Transverse colon (tissue), 4 donors: ENCODE results near the gene DNAH8.

ENCODE experiments used
- CTCF ChIP-seq, 5 experiments: fragments of 200-600 bp in 3 of 5; fragments of 450-650 bp in 2 of 5; sonication (generic) in 3 of 5; IDR thresholded peaks; 1 replicate in 2 of 5; 2 replicates in 3 of 5; pipeline ENCODE4 v1.5.1; 2016 to 2017; ENCODE audit warnings: antibody characterized with exemption in 5 of 5, inconsistent platforms in 3 of 5, mild to moderate bottlenecking in 2 of 5, moderate library complexity in 1 of 5
- POLR2A ChIP-seq: fragments of 450-650 bp; IDR thresholded peaks from one replicate; pipeline ENCODE4 v1.6.1; 2016; ENCODE audit warnings: antibody characterized with exemption, mild to moderate bottlenecking, moderate library complexity
- POLR2AphosphoS5 ChIP-seq, 3 donors: sonication (generic); formaldehyde crosslinking; IDR thresholded peaks; one replicate each; pipeline ENCODE4 v1.6.1; 2016; ENCODE audit warnings: antibody characterized with exemption in 3 of 3

GRCh38 chr6:38719358-38719757 is 4.2 kb downstream of the DNAH8 start:
- TF ChIP-seq CTCF (IDR thresholded peaks at IDR 0.05) (no peak), POLR2A (no peak), POLR2AphosphoS5 (IDR thresholded peaks at IDR 0.05) (no peak)
